ENCODE data around the gene IL22RA1. TPM values are rescaled to one million over a fixed set of nuclear protein-coding genes. Genes with fewer than 3 reads are reported as not detected.

Gene IL22RA1
- total and polyA plus RNA-seq, 10 of the 15 experiments (the other 5 are each of a cell fraction or from before 2014, with no cell fraction given), result not detected

DNA sequence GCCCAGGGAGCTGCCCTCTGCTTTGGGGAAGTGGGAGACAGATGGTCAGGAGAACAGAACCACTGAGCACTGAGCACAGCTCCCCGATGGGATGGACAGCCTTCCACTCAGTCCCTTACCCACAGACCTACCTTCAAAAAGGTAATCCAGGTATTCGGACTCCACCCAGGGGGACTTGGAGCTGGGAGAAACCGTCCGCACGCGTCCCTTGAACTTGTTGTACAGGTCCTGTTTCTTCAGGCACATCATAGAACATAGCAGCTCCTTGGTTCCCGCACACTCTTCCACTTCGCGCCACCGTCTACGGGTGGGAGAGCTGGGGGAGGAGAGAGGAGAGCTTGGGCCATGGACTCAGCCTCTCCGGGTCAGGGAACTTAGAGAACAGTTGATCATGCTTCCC is 26.3 kb upstream of the IL22RA1 start:
- no peaks in the 10 kb centered on the region for H3K27me3 ChIP-seq (replicated peaks in 1 of 2; ENCODE audit: control insufficient read depth in 2 of 2, insufficient read depth in 2 of 2, low read length in 1 of 2)
- DNase-seq (ENCODE audit: low read depth, low spot score) (no peak), FAIRE-seq (no peak), ATAC-seq (no peak)
- in situ Hi-C loops (cut with MboI), result no loop called here
- no peak overlapping the region for H3K27ac ChIP-seq (ENCODE audit: control insufficient read depth, insufficient read depth)
- H3K79me2 ChIP-seq (ENCODE audit: control insufficient read depth, insufficient read depth, low read length), result no peaks in the 10 kb centered on the region
- H3K4me2 ChIP-seq (ENCODE audit: control insufficient read depth, insufficient read depth), result no peak overlapping the region
- H2AFZ ChIP-seq (ENCODE audit: control insufficient read depth, low read depth, low read length), result no peak overlapping the region
- TF ChIP-seq NR2F1 (conservative IDR thresholded peaks at IDR 0.05), result no peak
- intact Hi-C loops (cut with micrococcal nuclease; ENCODE audit: unreplicated experiment), result no loop called here
- BruUV-seq (replicated peaks), result no TSS peak
- SMC1A ChIA-PET (ENCODE audit: uncharacterized antibody, unreplicated experiment), result interaction anchor here (1.0 to 1.2 kb wide), 2 partner anchors 19 to 30 kb away, joined by 3 read pairs; no protein-coding TSS in a partner anchor
- CTCF ChIA-PET, result no interaction called here
- peaks cover 0 to 7% of the 10 kb centered on the region in 2 experiments; a peak in 1 of 4 replicates for H3K36me3 ChIP-seq (ENCODE audit: control insufficient read depth in 2 of 2, insufficient read depth in 2 of 2, low read length in 1 of 2)
- H3K9me3 ChIP-seq (replicated peaks; ENCODE audit: control insufficient read depth, insufficient read depth, low read length), result no peaks in the 10 kb centered on the region; the same call in 2 of the 3 replicates
- H3K9ac ChIP-seq (ENCODE audit: control insufficient read depth, insufficient read depth, low read length), result no peak overlapping the region
- no peak overlapping the region for H3K4me3 ChIP-seq
- H3K4me1 ChIP-seq (ENCODE audit: control insufficient read depth, insufficient read depth, low read length), result no peaks in the 10 kb centered on the region
- H4K20me1 ChIP-seq (ENCODE audit: control insufficient read depth, insufficient read depth), result no peaks in the 10 kb centered on the region
- 94% methylated on average over 12 of the region's 12 CpGs for WGBS (ENCODE audit: insufficient coverage, insufficient replicate concordance, low lambda C conversion rate, missing lambda C conversion rate)
- POLR2A ChIA-PET, result no interaction called here
- RAD21 ChIA-PET (ENCODE audit: unreplicated experiment), result no interaction called here

DNA sequence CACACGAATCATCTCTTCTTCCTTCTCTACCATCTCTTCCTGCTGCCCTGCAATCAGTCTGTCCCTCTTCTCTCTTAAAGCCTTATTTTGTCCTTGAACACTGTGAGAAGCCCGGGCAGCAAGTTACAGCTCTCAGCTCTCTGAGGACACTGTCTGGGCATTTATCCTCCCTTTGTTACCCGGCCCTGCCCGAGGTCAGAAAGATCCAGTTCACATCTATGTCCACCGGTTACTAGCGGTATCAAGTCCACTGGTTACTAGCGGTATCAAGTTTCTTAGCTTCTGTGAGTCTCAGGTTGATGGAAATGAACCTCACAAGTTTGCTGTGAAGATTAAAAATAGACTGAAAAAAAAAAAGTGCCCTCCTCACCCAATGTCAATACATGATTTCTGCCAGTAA is 25.3 kb upstream of the IL22RA1 start:
- H3K27me3 ChIP-seq (replicated peaks in 1 of 2; ENCODE audit: control insufficient read depth in 2 of 2, insufficient read depth in 2 of 2, low read length in 1 of 2), result no peaks in the 10 kb centered on the region
- SMC1A ChIA-PET (ENCODE audit: uncharacterized antibody, unreplicated experiment), result interaction anchor here (0.6 to 1.2 kb wide), 2 partner anchors 34 to 195 kb away, joined by 3 read pairs; no protein-coding TSS in a partner anchor
- in situ Hi-C loops (cut with MboI), result no loop called here
- intact Hi-C loops (cut with micrococcal nuclease; ENCODE audit: unreplicated experiment), result no loop called here
- RAD21 ChIA-PET (ENCODE audit: unreplicated experiment), result no interaction called here
- no peak overlapping the region for H3K9ac ChIP-seq (ENCODE audit: control insufficient read depth, insufficient read depth, low read length)
- BruUV-seq (replicated peaks), result no TSS peak
- ATAC-seq (no peak), FAIRE-seq (no peak), DNase-seq (ENCODE audit: low read depth, low spot score) (no peak)
- no peak overlapping the region for H3K4me2 ChIP-seq (ENCODE audit: control insufficient read depth, insufficient read depth)
- no peaks in the 10 kb centered on the region for H3K9me3 ChIP-seq (replicated peaks; ENCODE audit: control insufficient read depth, insufficient read depth, low read length)
- no peak overlapping the region for H3K27ac ChIP-seq (ENCODE audit: control insufficient read depth, insufficient read depth)
- no peaks in the 10 kb centered on the region for H3K4me1 ChIP-seq (ENCODE audit: control insufficient read depth, insufficient read depth, low read length)
- no peaks in the 10 kb centered on the region for H4K20me1 ChIP-seq (ENCODE audit: control insufficient read depth, insufficient read depth)
- POLR2A ChIA-PET, result no interaction called here
- no peak overlapping the region for H2AFZ ChIP-seq (ENCODE audit: control insufficient read depth, low read depth, low read length)
- WGBS (ENCODE audit: insufficient coverage, insufficient replicate concordance, low lambda C conversion rate, missing lambda C conversion rate), result 84% methylated on average over 7 of the region's 7 CpGs
- no peak overlapping the region for H3K4me3 ChIP-seq
- no peaks in the 10 kb centered on the region for H3K79me2 ChIP-seq (ENCODE audit: control insufficient read depth, insufficient read depth, low read length)
- peaks cover 0 to 7% of the 10 kb centered on the region in 2 experiments; a peak in 1 of 4 replicates for H3K36me3 ChIP-seq (ENCODE audit: control insufficient read depth in 2 of 2, insufficient read depth in 2 of 2, low read length in 1 of 2)
- CTCF ChIA-PET, result no interaction called here
- TF ChIP-seq, protein P1, sequence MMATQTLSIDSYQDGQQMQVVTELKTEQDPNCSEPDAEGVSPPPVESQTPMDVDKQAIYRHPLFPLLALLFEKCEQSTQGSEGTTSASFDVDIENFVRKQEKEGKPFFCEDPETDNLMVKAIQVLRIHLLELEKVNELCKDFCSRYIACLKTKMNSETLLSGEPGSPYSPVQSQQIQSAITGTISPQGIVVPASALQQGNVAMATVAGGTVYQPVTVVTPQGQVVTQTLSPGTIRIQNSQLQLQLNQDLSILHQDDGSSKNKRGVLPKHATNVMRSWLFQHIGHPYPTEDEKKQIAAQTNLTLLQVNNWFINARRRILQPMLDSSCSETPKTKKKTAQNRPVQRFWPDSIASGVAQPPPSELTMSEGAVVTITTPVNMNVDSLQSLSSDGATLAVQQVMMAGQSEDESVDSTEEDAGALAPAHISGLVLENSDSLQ (IDR thresholded peaks at IDR 0.05), result no peak
- no peak for TF ChIP-seq GABPA (IDR thresholded peaks at IDR 0.05; ENCODE audit: low read depth)
- TF ChIP-seq POLR2AphosphoS5 (IDR thresholded peaks at IDR 0.05; ENCODE audit: low read length), result no peak
- no peak for TF ChIP-seq EGR1 (IDR thresholded peaks at IDR 0.05; ENCODE audit: borderline replicate concordance in 1 of 2, low read depth in 2 of 2, low read length in 2 of 2)
- no peak for TF ChIP-seq DPF2 (IDR thresholded peaks at IDR 0.05)
- TF ChIP-seq POLR2AphosphoS2 (IDR thresholded peaks at IDR 0.05; ENCODE audit: low read depth, low read length), result no peak
- TF ChIP-seq, protein P2, sequence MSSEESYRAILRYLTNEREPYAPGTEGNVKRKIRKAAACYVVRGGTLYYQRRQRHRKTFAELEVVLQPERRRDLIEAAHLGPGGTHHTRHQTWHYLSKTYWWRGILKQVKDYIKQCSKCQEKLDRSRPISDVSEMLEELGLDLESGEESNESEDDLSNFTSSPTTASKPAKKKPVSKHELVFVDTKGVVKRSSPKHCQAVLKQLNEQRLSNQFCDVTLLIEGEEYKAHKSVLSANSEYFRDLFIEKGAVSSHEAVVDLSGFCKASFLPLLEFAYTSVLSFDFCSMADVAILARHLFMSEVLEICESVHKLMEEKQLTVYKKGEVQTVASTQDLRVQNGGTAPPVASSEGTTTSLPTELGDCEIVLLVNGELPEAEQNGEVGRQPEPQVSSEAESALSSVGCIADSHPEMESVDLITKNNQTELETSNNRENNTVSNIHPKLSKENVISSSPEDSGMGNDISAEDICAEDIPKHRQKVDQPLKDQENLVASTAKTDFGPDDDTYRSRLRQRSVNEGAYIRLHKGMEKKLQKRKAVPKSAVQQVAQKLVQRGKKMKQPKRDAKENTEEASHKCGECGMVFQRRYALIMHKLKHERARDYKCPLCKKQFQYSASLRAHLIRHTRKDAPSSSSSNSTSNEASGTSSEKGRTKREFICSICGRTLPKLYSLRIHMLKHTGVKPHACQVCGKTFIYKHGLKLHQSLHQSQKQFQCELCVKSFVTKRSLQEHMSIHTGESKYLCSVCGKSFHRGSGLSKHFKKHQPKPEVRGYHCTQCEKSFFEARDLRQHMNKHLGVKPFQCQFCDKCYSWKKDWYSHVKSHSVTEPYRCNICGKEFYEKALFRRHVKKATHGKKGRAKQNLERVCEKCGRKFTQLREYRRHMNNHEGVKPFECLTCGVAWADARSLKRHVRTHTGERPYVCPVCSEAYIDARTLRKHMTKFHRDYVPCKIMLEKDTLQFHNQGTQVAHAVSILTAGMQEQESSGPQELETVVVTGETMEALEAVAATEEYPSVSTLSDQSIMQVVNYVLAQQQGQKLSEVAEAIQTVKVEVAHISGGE (CRISPR knock-in tag; IDR thresholded peaks at IDR 0.05), result no peak
- no peak for TF ChIP-seq RCOR1 (conservative IDR thresholded peaks at IDR 0.05; ENCODE audit: low read depth, low read length)
- TF ChIP-seq, protein P3, sequence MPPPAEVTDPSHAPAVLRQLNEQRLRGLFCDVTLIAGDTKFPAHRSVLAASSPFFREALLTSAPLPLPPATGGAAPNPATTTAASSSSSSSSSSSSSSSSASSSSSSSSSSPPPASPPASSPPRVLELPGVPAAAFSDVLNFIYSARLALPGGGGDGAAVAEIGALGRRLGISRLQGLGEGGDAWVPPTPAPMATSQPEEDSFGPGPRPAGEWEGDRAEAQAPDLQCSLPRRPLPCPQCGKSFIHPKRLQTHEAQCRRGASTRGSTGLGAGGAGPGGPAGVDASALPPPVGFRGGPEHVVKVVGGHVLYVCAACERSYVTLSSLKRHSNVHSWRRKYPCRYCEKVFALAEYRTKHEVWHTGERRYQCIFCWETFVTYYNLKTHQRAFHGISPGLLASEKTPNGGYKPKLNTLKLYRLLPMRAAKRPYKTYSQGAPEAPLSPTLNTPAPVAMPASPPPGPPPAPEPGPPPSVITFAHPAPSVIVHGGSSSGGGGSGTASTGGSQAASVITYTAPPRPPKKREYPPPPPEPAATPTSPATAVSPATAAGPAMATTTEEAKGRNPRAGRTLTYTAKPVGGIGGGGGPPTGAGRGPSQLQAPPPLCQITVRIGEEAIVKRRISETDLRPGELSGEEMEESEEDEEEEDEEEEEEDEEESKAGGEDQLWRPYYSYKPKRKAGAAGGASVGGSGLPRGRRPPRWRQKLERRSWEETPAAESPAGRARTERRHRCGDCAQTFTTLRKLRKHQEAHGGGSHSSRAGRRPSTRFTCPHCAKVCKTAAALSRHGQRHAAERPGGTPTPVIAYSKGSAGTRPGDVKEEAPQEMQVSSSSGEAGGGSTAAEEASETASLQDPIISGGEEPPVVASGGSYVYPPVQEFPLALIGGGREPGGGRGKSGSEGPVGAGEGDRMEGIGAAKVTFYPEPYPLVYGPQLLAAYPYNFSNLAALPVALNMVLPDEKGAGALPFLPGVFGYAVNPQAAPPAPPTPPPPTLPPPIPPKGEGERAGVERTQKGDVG (CRISPR knock-in tag; IDR thresholded peaks at IDR 0.05), result no peak
